ENCODE results near the gene BST2. TPM values are rescaled to one million over a fixed set of nuclear protein-coding genes. Genes with fewer than 3 reads are reported as not detected.

BST2 gene
- total and polyA plus RNA-seq, 2 of the 8 experiments (the other 6 are each of a cell fraction or from before 2014, with no cell fraction given), result 18.1 to 72.8 TPM

DNA sequence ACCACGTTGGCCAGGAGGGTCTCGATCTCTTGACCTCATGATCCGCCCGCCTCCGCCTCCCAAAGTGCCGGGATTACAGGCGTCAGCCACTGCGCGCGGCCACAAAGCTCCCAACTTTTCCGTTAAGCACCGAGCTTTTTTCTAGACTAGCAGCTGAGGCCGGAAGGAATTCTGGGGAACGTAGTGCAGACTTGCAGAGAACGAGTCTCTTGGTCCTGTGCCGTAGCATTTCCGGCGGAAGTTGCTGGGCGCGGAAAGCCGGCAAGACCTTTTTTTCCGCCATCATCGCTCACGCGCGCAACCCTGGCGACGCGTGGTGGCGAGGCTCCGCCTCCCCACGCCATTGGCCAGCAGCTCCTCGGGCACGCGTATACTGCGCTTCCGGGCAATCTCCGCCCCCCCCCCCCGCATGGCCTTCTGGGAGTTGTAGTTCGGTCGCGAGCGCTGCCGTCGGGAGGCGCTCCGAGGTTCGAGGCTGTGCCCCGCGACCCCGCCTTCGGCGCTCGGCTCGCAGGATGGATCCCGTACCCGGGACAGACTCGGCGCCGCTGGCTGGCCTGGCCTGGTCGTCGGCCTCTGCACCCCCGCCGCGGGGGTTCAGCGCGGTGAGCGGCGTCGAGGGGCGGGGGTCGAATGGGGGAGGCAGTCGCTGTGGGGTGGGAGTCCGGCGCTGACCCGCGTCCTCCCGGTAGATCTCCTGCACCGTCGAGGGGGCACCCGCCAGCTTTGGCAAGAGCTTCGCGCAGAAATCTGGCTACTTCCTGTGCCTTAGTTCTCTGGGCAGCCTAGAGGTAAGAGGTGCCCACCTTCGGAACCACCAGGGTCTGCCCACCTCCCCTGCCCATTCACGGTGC is 14.4 kb upstream of the BST2 start, which contains the start of gene MVB12A (continued):
- TF ChIP-seq, protein P1, sequence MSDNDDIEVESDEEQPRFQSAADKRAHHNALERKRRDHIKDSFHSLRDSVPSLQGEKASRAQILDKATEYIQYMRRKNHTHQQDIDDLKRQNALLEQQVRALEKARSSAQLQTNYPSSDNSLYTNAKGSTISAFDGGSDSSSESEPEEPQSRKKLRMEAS (IDR thresholded peaks at IDR 0.05), result peak; percentile 87
- TF ChIP-seq EP300 (IDR thresholded peaks at IDR 0.05; ENCODE audit: borderline replicate concordance in 1 of 2, low read depth in 2 of 2, low read length in 2 of 2), result peak in 1 of 2 experiments; percentile 6; a peak in 1 of 3 replicates
- TF ChIP-seq CEBPB (IDR thresholded peaks at IDR 0.05; ENCODE audit: low read depth, low read length), result no peak
- no peak for TF ChIP-seq RXRA (IDR thresholded peaks at IDR 0.05; ENCODE audit: insufficient read depth, low read depth, low read length)
- TF ChIP-seq FOSL1 (IDR thresholded peaks at IDR 0.05; ENCODE audit: insufficient read depth, low read depth, low read length), result no peak
- TF ChIP-seq KDM4A (IDR thresholded peaks at IDR 0.05; ENCODE audit: low read depth, low read length, severe bottlenecking), result peak; percentile 55
- no peak for TF ChIP-seq SUZ12 (IDR thresholded peaks at IDR 0.05; ENCODE audit: low read length)
- TF ChIP-seq TEAD4 (IDR thresholded peaks at IDR 0.05; ENCODE audit: low read depth, low read length), result peak; percentile 24; the same call in 1 of the 2 replicates
- TF ChIP-seq RNF2 (IDR thresholded peaks at IDR 0.05; ENCODE audit: borderline replicate concordance, low read depth, low read length, missing control alignments, poor library complexity, severe bottlenecking), result no peak
- TF ChIP-seq JUN (IDR thresholded peaks at IDR 0.05; ENCODE audit: low read depth, low read length), result no peak
- TF ChIP-seq ASH2L (IDR thresholded peaks at IDR 0.05; ENCODE audit: low read length), result no peak
- 0 out of 4 replicates have a peak, but pooled peaks of 1 of the 2 experiments have one; percentile 48 for TF ChIP-seq HDAC2 (IDR thresholded peaks at IDR 0.05; ENCODE audit: borderline replicate concordance in 1 of 2, low read depth in 2 of 2, low read length in 2 of 2)
- TF ChIP-seq CBX8 (IDR thresholded peaks at IDR 0.05; ENCODE audit: borderline replicate concordance, low read depth, low read length), result no peak
- TF ChIP-seq POU5F1 (IDR thresholded peaks at IDR 0.05; ENCODE audit: low read depth, low read length), result no peak
- peak; percentile 32; the same call in 1 of the 2 replicates for TF ChIP-seq SP1 (IDR thresholded peaks at IDR 0.05; ENCODE audit: low read depth, low read length)
- TF ChIP-seq PHF8 (conservative IDR thresholded peaks at IDR 0.05; ENCODE audit: low read depth, low read length), result no peak
- TF ChIP-seq SP2 (IDR thresholded peaks at IDR 0.05; ENCODE audit: low read length), result no peak
- no peak for TF ChIP-seq RAD21 (IDR thresholded peaks at IDR 0.05 in 1 of 2, conservative IDR thresholded peaks at IDR 0.05 in 1 of 2; ENCODE audit: low read depth in 2 of 2, low read length in 2 of 2)
- TF ChIP-seq NRF1 (IDR thresholded peaks at IDR 0.05; ENCODE audit: low read depth, low read length), result peak; percentile 26; the same call in 1 of the 2 replicates
- no peak for TF ChIP-seq NANOG (IDR thresholded peaks at IDR 0.05; ENCODE audit: insufficient read depth, low read depth, low read length, poor library complexity, severe bottlenecking)
- TF ChIP-seq TBP (IDR thresholded peaks at IDR 0.05; ENCODE audit: low read depth, low read length), result peak; percentile 75; the same call in 1 of the 2 replicates
- TF ChIP-seq TAF1 (IDR thresholded peaks at IDR 0.05; ENCODE audit: low read depth, low read length), result peak; percentile 71
- peak; percentile 93 for TF ChIP-seq CREB1 (IDR thresholded peaks at IDR 0.05)

Measured in H1 (cell line).